ENCODE data around the gene KSR1. TPM values are rescaled to one million over a fixed set of nuclear protein-coding genes. Genes with fewer than 3 reads are reported as not detected.
"Not testable (repeated sequence)": the region's sequence is repeated elsewhere in the genome, so short reads cannot be mapped to it uniquely, and the experiment has no call there.

KSR1 gene
- total RNA-seq, 1 donor from 2014 or later: 19.3 TPM

DNA sequence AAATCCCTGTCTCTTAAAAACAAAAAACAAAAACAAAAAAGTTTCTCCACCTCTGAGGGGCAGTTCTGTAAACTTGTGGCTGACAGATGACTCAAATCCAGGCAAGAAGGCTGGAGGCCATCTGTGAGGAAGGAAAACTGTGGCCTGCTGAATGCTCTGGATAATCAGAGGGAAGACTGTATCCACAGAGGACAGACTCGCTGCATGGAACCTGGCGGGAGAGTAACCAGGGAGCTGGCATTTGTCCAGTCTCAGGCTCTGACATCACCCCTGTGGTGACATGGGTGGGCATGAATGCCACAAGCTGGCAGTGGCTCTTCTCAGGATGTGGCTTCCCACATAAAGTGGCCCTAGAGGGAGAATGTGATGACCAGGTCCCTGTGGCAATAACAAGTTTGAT, 2.8 kb upstream of the KSR1 start:
- no peak for DNase-seq (ENCODE audit: low read depth, low spot score)

DNA sequence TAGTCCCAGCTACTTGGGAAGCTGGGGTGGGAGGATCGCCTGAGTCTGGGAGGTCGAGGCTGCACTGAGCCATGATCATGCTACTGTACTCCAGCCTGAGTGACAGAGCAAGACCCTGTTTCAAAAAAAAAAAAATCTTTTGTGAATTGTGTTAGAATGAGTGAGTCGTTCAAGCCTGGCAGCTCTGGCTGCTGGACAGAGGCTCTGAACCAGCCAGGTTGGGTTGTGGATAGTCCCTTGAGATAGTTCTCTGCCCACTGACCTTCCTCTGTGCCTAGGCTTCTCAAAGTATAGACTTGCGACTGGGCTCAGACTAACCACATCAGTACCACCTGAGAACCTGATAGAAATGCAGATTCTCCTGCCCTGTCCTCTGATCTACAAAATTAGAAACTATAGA, 2.2 kb upstream of the KSR1 start:
- no peak for DNase-seq (ENCODE audit: low read depth, low spot score)

- DNase-seq (ENCODE audit: low read depth, low spot score): no peak
Measured at GRCh38 chr17:27455236-27455913, 873 bp upstream of the KSR1 start.

DNA sequence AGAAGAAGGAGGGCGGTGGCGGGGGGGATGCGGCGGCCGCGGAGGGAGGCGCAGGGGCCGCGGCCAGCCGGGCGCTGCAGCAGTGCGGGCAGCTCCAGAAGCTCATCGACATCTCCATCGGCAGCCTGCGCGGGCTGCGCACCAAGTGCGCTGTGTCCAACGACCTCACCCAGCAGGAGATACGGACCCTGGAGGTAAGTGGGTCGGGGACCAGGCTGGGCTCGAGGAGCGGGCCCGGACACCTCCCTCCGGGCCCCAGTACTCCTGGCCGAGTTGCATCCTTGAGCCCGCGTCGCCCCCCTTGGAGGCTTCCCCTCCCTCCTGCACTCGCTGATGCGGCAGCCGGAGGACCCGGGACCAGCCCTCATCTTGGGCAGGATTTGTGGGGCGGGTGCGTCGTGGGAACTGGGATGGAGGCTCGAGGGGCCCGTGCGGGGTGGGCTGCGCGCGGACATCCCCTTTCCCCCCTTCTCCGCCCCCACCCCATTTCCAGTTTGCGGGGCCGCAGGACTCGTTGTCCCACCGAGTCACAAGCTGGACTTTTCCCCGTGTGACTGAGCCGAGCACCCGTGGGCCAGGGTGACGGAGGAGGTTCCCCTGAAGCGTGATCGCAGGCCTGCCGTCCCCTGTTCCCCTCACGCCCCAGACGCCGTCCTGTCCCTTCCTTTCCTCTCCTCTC, 572 bp downstream of the KSR1 start:
- no peak for DNase-seq (ENCODE audit: low read depth, low spot score)

- no peak for DNase-seq (ENCODE audit: low read depth, low spot score)
Measured at GRCh38 chr17:27457360-27457715, 1.1 kb downstream of the KSR1 start.

- no peak for DNase-seq (ENCODE audit: low read depth, low spot score)
Measured at GRCh38 chr17:27457731-27458523, 1.7 kb downstream of the KSR1 start.

- no peak for DNase-seq (ENCODE audit: low read depth, low spot score)
Measured at GRCh38 chr17:27458524-27458908, 2.3 kb downstream of the KSR1 start.

DNA sequence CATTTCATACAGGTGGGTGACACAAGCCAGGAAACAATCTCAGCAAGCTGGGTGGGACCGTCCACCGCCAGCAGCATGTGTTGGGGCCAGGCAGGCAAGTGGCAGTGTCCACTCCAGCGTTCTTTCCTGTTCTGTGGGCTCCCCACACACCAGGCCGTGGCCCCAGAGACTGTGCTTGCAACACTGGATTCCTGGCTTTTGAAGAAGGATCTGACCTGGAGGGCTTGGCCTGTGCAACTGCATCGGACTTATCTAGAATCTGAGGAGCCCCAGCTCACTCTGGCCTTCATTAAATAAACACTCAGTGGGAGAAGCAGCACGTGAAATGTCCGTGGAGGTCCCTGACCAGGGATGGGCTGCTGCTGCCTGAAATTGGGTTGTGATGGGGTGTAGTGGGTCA, 3.2 kb downstream of the KSR1 start:
- DNase-seq (ENCODE audit: low read depth, low spot score): no peak

DNA sequence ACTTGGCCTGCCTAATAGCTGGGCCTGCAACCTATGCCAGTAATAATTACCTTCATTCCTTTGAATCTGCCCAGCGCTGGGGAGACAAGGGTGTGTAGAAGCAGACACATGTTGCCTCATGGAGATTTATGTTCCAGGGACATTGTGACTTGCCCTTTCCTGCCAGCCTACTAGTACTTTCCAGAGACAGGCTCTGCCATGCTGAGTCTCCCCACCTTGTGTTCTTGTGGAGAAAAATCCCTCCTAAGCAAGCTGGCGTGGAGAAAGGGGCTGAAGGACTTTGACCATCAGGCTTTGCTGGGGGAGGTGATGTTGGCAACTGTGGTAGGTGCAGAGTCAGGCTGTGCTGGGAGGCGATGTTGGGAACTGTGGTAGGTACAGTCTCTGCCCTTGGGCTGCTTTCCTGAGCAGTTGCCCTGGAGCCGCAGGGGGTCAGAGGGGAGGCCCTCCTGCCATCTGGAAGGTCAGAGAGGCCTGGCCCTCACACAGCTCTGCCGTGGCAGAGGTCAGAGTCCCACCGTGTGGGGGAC, 4.0 kb downstream of the KSR1 start:
- DNase-seq (ENCODE audit: low read depth, low spot score): no peak

- no peak for DNase-seq (ENCODE audit: low read depth, low spot score)
Measured at GRCh38 chr17:27461192-27461859, 5.1 kb downstream of the KSR1 start.

GRCh38 chr17:27462149-27462548, 5.9 kb downstream of the KSR1 start:
- DNase-seq (ENCODE audit: low read depth, low spot score): no peak

- DNase-seq (ENCODE audit: low read depth, low spot score): no peak
Measured at GRCh38 chr17:27462714-27463113, 6.5 kb downstream of the KSR1 start.

- no peak for DNase-seq (ENCODE audit: low read depth, low spot score)
Measured at GRCh38 chr17:27463235-27463677, 7.0 kb downstream of the KSR1 start.

DNA sequence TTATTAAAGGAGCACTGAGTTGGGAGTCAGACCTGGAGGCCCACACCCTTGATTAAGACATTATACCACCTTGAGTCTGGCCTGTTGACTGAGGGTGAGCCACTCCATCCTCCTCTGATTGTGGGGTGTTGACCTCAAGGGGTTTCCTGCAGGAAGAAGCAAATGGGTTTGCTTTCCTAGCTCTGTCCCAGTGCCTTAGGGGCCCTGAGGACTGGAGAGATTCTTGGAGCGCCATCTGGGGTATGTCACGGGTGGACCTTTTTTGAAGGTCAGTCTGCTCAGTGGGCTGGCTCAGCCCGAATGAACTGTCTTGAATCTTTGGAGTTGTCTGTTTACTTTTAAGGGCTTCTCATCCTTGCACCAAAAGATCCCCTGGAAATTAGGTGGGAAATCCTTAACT, 7.8 kb downstream of the KSR1 start:
- not testable (repeated sequence) for DNase-seq (ENCODE audit: low read depth, low spot score)

GRCh38 chr17:27464431-27464830, 8.2 kb downstream of the KSR1 start:
- no peak for DNase-seq (ENCODE audit: low read depth, low spot score)

GRCh38 chr17:27465875-27466274, 9.6 kb downstream of the KSR1 start:
- not testable (repeated sequence) for DNase-seq (ENCODE audit: low read depth, low spot score)

GRCh38 chr17:27466376-27466742, 10.1 kb downstream of the KSR1 start:
- no peak for DNase-seq (ENCODE audit: low read depth, low spot score)

DNA sequence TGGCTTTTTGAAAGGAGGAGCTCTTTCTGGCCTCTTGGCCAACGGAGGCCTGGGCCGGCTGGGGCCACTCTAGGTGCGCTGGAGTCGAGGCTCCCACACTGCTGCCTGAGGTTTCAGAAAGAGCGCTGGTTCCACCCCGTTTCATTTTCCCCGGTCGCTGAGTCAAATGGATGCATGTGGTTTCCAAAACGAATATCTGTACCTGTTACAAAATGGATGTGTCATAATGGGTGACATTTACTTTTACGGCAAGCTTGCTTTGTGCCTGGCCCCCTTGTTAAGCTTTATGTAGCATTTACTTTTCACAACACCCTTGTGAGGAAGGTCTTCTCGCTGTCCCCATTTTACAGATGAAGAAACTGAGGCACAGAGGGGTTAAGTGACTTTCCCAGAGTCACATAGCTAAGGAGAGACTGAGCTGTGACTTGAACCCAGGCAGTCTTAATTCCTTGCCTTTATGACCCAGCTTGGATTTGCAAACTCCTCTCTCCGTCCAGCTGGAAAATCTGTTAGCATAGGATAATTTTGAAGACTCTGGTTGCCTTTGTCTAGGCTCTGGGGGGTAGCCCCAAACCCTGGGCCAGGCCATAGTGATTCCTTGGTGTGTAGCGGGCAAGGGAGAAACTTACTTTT, 10.6 kb downstream of the KSR1 start:
- no peak for DNase-seq (ENCODE audit: low read depth, low spot score)

GRCh38 chr17:27469256-27469655, 13.0 kb downstream of the KSR1 start:
- no peak for DNase-seq (ENCODE audit: low read depth, low spot score)

GRCh38 chr17:27471321-27472269, 15.3 kb downstream of the KSR1 start:
- no peak for DNase-seq (ENCODE audit: low read depth, low spot score)
